ENCODE measurements around the gene GDI1.
"Not testable (repeated sequence)": the region's sequence is repeated elsewhere in the genome, so short reads cannot be mapped to it uniquely, and the experiment has no call there.

Gene GDI1

DNA sequence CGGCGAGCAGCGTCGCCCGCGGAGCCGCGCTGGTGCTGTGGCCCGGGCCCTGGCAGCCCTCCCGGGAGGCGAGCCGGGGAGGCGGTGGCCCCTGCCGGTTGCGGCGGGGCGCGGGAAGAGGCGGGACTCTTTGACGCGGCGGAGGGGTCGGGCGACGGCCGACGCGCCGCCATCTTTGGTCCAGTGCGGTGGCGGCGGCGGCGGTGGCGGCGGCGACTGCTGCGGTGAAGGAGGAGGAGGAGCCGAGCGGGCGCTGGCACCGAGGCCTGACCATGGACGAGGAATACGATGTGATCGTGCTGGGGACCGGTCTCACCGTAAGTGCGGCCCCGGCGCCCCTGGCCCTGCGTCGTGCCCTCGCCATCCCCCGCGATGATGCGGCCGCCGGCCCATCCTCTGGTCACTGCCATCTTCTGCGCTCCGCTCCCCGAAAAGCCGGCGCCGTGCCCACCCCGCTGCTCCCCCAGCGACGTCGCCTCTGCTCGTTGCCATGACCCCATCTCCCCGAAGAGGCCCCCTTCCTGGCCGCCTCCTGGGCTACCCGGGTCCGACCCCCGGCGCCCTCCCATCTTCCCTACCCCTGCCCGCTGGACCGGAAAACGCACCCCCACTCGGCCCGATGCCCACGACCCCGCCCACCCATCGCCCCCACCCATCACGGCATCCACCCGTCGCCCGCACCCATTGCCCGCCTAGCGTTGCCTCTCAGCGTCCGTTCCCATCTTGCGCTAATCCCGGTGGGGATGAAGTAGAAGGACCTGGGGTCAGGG is at the start of gene GDI1:
Gene GDI1 (plus strand): TSS at position 172 of the 770 bp plus-strand sequence. CDS start 101 bp downstream, at position 273.
- DNase-seq (ENCODE audit: low spot score): peak; percentile 75
- TF ChIP-seq, protein P1, sequence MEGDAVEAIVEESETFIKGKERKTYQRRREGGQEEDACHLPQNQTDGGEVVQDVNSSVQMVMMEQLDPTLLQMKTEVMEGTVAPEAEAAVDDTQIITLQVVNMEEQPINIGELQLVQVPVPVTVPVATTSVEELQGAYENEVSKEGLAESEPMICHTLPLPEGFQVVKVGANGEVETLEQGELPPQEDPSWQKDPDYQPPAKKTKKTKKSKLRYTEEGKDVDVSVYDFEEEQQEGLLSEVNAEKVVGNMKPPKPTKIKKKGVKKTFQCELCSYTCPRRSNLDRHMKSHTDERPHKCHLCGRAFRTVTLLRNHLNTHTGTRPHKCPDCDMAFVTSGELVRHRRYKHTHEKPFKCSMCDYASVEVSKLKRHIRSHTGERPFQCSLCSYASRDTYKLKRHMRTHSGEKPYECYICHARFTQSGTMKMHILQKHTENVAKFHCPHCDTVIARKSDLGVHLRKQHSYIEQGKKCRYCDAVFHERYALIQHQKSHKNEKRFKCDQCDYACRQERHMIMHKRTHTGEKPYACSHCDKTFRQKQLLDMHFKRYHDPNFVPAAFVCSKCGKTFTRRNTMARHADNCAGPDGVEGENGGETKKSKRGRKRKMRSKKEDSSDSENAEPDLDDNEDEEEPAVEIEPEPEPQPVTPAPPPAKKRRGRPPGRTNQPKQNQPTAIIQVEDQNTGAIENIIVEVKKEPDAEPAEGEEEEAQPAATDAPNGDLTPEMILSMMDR (IDR thresholded peaks at IDR 0.05; ENCODE audit: extremely low read depth, insufficient read depth, missing control alignments): no peak
- in situ Hi-C loops (cut with MboI; ENCODE audit: low pct_unique_long_range_greater_than_20kb, low sequenced_read_pairs, unreplicated experiment): no loop called here

DNA sequence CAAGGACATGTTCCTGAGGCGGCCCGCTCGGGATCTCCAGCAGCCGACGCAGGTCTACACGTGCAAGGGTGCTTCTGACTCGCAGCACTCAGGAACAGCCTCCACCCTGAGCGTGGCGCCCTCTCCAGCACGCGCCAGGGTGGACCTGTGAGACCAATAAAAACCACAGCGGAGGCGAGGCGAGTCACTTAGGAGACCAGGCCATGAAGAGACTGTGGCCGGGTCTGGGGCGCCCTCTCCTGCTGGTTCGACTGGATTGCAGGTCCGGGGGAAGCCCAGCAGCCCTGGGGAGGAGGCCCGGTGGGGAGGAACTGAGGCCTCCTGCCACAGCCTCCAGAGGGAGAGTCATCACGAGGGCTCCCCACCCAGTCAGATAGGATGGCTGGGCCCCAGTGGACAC is 48.9 kb upstream of the GDI1 start:
- DNase-seq (ENCODE audit: low spot score); in situ Hi-C loops (cut with MboI; ENCODE audit: low pct_unique_long_range_greater_than_20kb, low sequenced_read_pairs, unreplicated experiment): not testable (repeated sequence)

DNA sequence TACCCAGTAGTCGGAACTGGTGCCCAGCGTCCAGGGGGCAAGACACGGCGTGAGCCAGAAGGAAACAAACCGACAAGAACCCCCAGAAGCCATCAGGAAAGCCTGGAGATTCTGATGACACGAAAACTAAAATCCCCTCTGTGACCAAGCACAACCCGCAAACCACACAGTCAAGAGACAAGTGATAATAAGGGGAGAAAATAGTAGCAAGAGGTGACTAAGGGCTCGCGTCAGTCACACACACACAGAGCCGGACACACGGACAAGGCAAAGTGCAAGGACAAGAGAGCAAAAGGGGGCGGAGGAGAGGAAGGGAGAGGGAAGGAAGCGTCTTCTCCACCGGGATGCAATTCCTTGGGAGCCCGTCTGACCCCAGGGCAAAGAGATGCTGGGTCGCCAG is 48.3 kb upstream of the GDI1 start:
- in situ Hi-C loops (cut with MboI; ENCODE audit: low pct_unique_long_range_greater_than_20kb, low sequenced_read_pairs, unreplicated experiment); DNase-seq (ENCODE audit: low spot score): not testable (repeated sequence)

DNA sequence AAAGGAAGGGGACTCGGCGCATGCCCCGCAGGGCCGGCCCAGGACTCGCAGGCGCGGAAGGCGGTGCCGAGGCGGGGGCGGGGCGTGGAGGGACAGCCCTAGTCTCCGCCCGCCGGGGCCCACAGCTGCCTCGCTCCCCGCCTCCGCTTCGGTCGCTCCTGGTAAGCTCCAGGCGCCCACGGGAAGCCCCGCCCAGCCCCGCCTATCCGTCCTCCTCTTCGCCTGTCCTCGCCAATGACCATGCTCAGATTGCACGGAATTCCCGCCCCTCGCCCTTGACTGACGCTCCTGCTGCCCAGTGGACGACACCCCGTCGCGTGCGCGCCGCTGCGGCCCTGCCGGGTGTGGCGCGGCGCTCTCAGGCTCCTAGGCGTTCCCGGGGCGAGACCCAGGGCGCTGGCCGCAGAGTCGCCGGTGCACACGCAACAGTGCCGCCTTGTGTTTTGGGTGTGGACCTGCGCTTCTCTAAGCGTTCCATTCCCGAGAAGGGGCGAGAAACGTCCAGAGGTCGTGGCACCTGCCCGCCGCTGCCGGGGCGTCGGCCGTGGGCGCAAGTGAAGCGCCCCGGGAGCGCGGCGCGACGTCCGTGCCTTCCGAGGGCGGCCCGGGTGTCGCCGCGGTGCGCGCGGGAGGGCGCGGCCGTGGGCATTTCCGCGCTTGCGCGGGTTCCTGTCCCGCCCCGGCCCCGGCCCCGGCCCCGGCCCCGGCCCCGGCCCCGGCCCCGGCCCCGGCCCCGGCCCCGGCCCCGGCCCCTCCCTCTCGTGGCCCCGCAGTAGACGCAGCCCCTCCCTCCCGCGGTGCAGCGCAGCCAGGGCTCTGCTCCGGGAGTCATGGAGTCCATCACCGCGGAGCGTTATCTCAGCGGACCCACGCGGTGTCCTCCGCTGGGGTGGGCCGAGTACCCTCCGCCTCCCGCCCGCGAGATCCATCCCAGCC is 46.9 kb upstream of the GDI1 start:
- in situ Hi-C loops (cut with MboI; ENCODE audit: low pct_unique_long_range_greater_than_20kb, low sequenced_read_pairs, unreplicated experiment); DNase-seq (ENCODE audit: low spot score): not testable (repeated sequence)

DNA sequence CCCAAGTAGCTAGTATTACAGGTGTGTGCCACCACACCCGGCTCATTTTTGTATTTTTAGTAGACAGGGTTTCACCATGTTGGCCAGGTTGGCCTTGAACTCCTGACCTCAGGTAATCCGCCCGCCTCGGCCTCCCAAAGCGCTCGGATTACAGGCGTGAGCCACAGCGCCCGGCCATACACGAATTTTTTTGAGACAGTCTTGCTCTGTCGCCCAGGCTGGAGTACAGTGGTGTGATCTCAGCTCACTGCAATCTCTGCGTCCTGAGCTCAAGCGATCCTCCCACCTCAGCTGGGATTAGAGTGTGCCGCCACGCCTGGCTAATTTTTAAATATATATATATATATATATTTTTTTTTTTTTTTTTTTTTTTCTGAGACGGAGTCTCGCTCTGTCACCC is 40.6 kb upstream of the GDI1 start:
- DNase-seq (ENCODE audit: low spot score); in situ Hi-C loops (cut with MboI; ENCODE audit: low pct_unique_long_range_greater_than_20kb, low sequenced_read_pairs, unreplicated experiment): not testable (repeated sequence)

DNA sequence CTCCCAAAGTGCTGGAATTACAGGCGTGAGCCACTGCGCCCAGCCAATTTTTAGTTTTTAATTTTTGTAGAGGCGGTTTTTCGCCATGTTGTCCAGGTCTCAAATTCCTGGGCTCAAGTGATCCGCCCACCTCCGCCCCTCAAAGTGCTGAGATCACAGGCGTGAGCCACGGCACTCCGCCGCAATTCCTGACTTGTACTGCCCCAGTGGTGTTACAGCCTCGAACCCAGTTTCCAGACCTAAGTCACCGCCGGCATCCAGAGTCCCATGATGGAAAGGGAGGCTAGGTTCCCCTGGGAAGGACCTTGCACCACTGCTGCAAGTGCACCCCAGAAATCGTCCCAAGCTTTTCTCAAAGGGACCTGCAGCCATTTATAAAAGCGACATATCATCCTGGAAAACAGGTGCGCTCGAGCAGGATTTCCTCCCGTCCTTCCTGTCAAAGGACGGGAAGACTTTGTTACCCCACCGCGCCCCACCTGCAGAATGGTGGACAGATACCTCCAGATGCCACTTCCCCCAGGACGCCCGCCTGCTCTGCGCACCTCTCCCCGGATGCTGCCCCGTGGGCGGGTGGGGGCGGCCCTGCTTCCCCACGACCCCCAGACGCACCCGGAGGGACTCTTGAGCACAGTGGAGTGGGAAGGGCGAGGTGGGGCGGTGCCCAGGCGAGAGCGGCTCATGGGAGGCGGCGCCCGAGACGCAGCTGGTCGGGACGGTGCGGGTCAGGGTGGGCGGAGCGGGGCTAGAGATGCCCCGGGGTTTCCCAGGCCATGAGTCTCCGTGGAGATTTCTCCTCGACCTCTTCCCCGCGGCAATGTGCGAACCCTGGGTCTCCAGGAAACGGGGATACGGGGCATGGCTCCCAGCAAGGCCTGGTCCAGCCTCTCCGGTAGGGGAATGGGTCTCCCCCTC is 39.7 kb upstream of the GDI1 start:
- DNase-seq (ENCODE audit: low spot score): peak; percentile 67
- TF ChIP-seq, protein P1 (IDR thresholded peaks at IDR 0.05; ENCODE audit: extremely low read depth, insufficient read depth, missing control alignments): no peak
- in situ Hi-C loops (cut with MboI; ENCODE audit: low pct_unique_long_range_greater_than_20kb, low sequenced_read_pairs, unreplicated experiment): no loop called here

DNA sequence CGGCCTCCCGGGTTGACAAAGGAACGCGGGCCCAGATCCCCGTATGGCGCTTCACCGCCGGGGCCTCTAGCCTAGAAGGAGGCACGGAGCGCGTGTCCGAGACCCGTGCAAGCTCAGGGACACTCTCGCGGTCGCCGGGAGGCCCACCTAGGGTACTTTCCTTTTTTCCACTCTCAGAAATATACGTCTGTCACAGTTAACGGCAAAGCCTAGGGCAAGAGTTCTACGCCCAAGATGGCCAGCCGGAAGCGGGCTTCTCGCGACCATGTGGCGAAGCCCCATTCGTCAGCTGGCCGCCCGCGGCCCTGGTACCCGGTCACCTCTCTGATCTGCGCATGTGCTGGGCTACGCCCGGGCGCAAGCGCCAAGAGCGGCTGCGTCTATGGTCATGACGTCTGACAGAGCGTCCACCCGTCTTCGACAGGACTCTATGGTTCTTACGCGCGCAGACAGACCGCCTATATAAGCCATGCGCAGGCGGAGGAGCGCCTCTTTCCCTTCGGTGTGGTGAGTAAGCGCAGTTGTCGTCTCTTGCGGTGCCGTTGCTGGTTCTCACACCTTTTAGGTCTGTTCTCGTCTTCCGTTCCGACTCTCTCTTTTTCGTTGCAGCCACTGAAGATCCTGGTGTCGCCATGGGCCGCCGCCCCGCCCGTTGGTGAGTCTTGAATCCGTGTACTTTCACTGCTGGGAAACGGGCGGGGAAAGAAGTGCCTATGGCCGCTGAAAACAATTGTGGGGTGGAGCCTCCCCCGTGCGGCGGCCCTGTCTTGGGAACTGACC is 38.9 kb upstream of the GDI1 start, which contains the start of gene RPL10:
Gene RPL10 (plus strand): TSS at position 490 of the 780 bp plus-strand sequence. CDS start 143 bp downstream, at position 633.
- peak; percentile 95 for DNase-seq (ENCODE audit: low spot score)
- TF ChIP-seq, protein P1 (IDR thresholded peaks at IDR 0.05; ENCODE audit: extremely low read depth, insufficient read depth, missing control alignments): no peak
- in situ Hi-C loops (cut with MboI; ENCODE audit: low pct_unique_long_range_greater_than_20kb, low sequenced_read_pairs, unreplicated experiment): no loop called here
